Measurements from ENCODE around the gene HYLS1. TPM values are rescaled to one million over a fixed set of nuclear protein-coding genes. Genes with fewer than 3 reads are reported as not detected.

The HYLS1 gene
- total and polyA plus RNA-seq, 9 donors, result 2.2 to 8.8 (median 4.5) TPM

DNA sequence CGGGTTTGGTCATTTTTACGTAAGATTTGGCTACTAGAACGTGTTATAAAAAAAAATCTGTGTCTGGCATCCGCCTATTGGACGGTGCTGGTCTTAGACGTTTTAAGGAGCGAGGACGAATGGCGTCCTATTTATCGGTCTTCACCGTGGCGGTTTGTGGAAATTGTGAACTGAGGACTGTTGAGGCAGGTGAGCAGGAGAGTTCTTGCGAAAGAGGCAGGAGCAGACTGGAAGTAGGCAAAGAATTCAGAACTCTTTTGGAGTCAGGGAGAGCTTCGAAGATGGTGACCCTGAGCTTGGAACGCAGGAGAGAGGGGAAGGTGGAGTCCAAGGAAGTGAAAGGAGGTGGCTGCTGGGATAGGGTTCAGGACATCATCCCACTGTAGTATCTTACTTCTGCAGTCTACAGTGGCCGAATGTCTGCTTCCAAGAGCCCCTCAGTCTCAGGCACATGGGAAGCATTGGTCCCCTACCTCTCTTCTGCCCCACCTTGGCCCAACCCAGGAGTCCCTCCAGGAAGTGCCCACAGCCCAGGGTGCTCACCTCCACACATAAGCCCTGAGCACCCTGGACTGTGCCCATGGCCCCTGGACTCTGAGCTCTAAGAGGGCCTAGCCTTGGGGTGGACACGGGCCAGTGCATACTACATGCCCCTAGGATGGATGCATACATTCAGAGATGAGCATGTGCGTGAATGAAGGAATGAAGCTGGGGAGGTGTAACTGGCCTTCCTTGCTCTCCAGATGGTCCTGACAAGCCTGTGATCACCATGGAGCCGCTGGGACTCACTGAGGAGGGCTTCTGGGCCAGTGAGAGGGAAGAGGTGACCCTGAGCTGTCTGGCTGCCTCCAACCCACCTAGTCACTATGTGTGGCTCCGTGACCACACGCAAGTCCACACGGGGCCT lies 62.1 kb downstream of the HYLS1 start:
- WGBS, 3 donors, result 92 to 94% (median 93%) methylated on average over 22 of the region's 22 CpGs
- peaks cover 17% of the 10 kb centered on the region for H3K4me1 ChIP-seq (ENCODE audit: insufficient read depth)
- no peak for DNase-seq

DNA sequence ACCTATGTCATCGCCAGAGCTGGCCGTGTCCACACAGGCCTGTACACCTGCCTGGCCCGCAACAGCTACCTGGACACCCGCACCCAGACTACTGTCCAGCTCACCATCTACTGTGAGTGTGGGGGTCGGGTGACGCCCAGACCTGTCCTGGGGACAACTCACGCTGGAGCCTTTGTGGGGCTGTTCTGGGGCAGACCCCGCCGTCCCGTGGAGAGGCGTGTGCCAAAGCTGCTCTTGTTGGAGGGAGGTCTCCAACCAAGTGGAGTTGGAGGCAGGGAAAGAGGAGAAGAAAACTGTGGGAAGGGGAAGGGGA lies 62.7 kb downstream of the HYLS1 start:
- no peak overlapping the region for H3K27ac ChIP-seq

More for the DNA sequence above, 62.1 kb downstream of the HYLS1 start:
- no peaks in the 10 kb centered on the region for H3K27me3 ChIP-seq
- TF ChIP-seq POLR2A (IDR thresholded peaks at IDR 0.05) (no peak), EP300 (IDR thresholded peaks at IDR 0.05) (no peak)
- TF ChIP-seq, protein P1, sequence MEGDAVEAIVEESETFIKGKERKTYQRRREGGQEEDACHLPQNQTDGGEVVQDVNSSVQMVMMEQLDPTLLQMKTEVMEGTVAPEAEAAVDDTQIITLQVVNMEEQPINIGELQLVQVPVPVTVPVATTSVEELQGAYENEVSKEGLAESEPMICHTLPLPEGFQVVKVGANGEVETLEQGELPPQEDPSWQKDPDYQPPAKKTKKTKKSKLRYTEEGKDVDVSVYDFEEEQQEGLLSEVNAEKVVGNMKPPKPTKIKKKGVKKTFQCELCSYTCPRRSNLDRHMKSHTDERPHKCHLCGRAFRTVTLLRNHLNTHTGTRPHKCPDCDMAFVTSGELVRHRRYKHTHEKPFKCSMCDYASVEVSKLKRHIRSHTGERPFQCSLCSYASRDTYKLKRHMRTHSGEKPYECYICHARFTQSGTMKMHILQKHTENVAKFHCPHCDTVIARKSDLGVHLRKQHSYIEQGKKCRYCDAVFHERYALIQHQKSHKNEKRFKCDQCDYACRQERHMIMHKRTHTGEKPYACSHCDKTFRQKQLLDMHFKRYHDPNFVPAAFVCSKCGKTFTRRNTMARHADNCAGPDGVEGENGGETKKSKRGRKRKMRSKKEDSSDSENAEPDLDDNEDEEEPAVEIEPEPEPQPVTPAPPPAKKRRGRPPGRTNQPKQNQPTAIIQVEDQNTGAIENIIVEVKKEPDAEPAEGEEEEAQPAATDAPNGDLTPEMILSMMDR (IDR thresholded peaks at IDR 0.05), result no peak
- intact Hi-C loops (cut with DNase I), result loop anchor here in 2 of 4 donors (10.0 kb wide), 1 partner anchor 105 kb away; no protein-coding TSS in a partner anchor
- no peaks in the 10 kb centered on the region for H3K36me3 ChIP-seq
- H3K4me3 ChIP-seq, result no peak overlapping the region
- no peaks in the 10 kb centered on the region for H3K9me3 ChIP-seq
- H3K27ac ChIP-seq, result no peak overlapping the region

More for the DNA sequence above, 62.7 kb downstream of the HYLS1 start:
- peaks cover 17% of the 10 kb centered on the region for H3K4me1 ChIP-seq (ENCODE audit: insufficient read depth)
- 86 to 95% (median 92%) methylated on average over 11 of the region's 11 CpGs for WGBS, 3 donors
- H3K27me3 ChIP-seq, result no peaks in the 10 kb centered on the region
- no peaks in the 10 kb centered on the region for H3K36me3 ChIP-seq
- intact Hi-C loops (cut with DNase I), result no loop called here
- H3K4me3 ChIP-seq, result no peak overlapping the region
- H3K9me3 ChIP-seq, result no peaks in the 10 kb centered on the region
- TF ChIP-seq, protein P1 (IDR thresholded peaks at IDR 0.05), result no peak
- TF ChIP-seq POLR2A (IDR thresholded peaks at IDR 0.05) (no peak), EP300 (IDR thresholded peaks at IDR 0.05) (no peak)
- no peak for DNase-seq

Other genes with a start within 250 kb of the HYLS1 start
- gene ACRV1, start 206.8 kb upstream of the HYLS1 start, total RNA-seq, result not detected
- not detected for gene ACRV1, start 206.8 kb upstream of the HYLS1 start, polyA plus RNA-seq
- not detected for gene PATE1, start 141.4 kb upstream of the HYLS1 start, total RNA-seq
- gene PATE1, start 141.4 kb upstream of the HYLS1 start, polyA plus RNA-seq, result under 1 TPM in 1 of 2 donors, not detected in 1; 0.30 TPM
- under 1 TPM in 1 of 7 donors, not detected in 6; 0.12 TPM for gene PATE2, start 108.8 kb upstream of the HYLS1 start, total RNA-seq
- gene PATE2, start 108.8 kb upstream of the HYLS1 start, polyA plus RNA-seq, result under 1 TPM in 1 of 2 donors, not detected in 1; 0.10 TPM
- not detected for gene PATE3, start 99.5 kb upstream of the HYLS1 start, total RNA-seq
- gene PATE3, start 99.5 kb upstream of the HYLS1 start, polyA plus RNA-seq, result not detected
- not detected for gene PATE4, start 54.4 kb upstream of the HYLS1 start, total RNA-seq
- gene PATE4, start 54.4 kb upstream of the HYLS1 start, polyA plus RNA-seq, result not detected
- 10 to 100 TPM in 2 of 7 donors, 1 to 10 TPM in 5; 3.8 to 13.1 (median 8.9) TPM for gene PUS3, start 15.5 kb downstream of the HYLS1 start, total RNA-seq
- gene PUS3, start 15.5 kb downstream of the HYLS1 start, polyA plus RNA-seq, result 10 to 100 TPM in 1 of 2 donors, 1 to 10 TPM in 1; 6.4 to 16.7 TPM
- under 1 TPM in 6 of 7 donors, not detected in 1; 0.23 to 0.92 (median 0.56) TPM for gene DDX25, start 16.8 kb downstream of the HYLS1 start, total RNA-seq
- gene DDX25, start 16.8 kb downstream of the HYLS1 start, polyA plus RNA-seq, result under 1 TPM; 0.51 to 0.88 TPM
- gene VSIG10L2, start 58.4 kb downstream of the HYLS1 start, total RNA-seq, result 1 to 10 TPM in 3 of 7 donors, under 1 TPM in 4; 0.08 to 3.3 (median 0.97) TPM
- gene VSIG10L2, start 58.4 kb downstream of the HYLS1 start, polyA plus RNA-seq, result under 1 TPM; 0.25 to 0.40 TPM
- 100 to 1,000 TPM in 5 of 7 donors, 10 to 100 TPM in 2; 46.3 to 211 (median 137) TPM for gene CDON, start 175.2 kb downstream of the HYLS1 start, total RNA-seq
- 10 to 100 TPM; 15.0 to 42.7 TPM for gene CDON, start 175.2 kb downstream of the HYLS1 start, polyA plus RNA-seq